ENCODE results near the gene KCNJ12.

- TF ChIP-seq CTCF (IDR thresholded peaks at IDR 0.05) = no peak
- no peak for TF ChIP-seq POLR2A (IDR thresholded peaks at IDR 0.05)
- no peak for TF ChIP-seq POLR2AphosphoS5 (IDR thresholded peaks at IDR 0.05)
- no peak for TF ChIP-seq EP300 (IDR thresholded peaks at IDR 0.05)
Observed at GRCh38 chr17:21352981-21353265, 23.2 kb upstream of the KCNJ12 start.

Measured in suprapubic skin (tissue), 4 donors.